Fibroblast of mammary gland (primary cell): ENCODE results near the gene CMBL.

ENCODE experiments used
- DNase-seq: peaks from one replicate; pipeline ENCODE4 v3.0.0-alpha.2; 2010; ENCODE audit warnings: low read depth
- H3K4me3 ChIP-seq: 2 replicates; pipeline ENCODE4 v1.5.1; 2011; ENCODE audit warnings: low read depth, mild to moderate bottlenecking, low read length, moderate library complexity; ENCODE audit not compliant: control insufficient read depth
- TF ChIP-seq, protein P1 (sequence below): conservative IDR thresholded peaks from 2 replicates; pipeline ENCODE4 v1.5.1; 2011; ENCODE audit warnings: low read depth, low read length, inconsistent platforms; ENCODE audit not compliant: control insufficient read depth, insufficient read depth

CMBL gene

DNA sequence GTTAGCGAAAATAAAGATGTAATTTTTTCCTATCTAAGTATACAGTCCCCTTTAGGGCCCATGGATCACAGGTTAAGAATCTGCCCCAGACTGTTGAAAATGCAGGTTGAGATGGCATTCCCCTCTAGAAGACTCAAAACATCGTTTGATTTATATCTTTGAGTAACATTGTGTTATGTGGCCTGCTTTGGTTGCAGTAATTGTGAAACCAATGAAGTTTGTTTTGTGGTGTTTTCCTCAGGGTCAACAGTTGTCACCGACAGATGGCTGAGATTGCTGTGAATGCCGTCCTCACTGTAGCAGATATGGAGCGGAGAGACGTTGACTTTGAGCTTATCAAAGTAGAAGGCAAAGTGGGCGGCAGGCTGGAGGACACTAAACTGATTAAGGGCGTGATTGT lies 49.8 kb downstream of the CMBL start:
- no peak for DNase-seq
- TF ChIP-seq, protein P1, sequence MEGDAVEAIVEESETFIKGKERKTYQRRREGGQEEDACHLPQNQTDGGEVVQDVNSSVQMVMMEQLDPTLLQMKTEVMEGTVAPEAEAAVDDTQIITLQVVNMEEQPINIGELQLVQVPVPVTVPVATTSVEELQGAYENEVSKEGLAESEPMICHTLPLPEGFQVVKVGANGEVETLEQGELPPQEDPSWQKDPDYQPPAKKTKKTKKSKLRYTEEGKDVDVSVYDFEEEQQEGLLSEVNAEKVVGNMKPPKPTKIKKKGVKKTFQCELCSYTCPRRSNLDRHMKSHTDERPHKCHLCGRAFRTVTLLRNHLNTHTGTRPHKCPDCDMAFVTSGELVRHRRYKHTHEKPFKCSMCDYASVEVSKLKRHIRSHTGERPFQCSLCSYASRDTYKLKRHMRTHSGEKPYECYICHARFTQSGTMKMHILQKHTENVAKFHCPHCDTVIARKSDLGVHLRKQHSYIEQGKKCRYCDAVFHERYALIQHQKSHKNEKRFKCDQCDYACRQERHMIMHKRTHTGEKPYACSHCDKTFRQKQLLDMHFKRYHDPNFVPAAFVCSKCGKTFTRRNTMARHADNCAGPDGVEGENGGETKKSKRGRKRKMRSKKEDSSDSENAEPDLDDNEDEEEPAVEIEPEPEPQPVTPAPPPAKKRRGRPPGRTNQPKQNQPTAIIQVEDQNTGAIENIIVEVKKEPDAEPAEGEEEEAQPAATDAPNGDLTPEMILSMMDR, result no peak
- no peak overlapping the region for H3K4me3 ChIP-seq

DNA sequence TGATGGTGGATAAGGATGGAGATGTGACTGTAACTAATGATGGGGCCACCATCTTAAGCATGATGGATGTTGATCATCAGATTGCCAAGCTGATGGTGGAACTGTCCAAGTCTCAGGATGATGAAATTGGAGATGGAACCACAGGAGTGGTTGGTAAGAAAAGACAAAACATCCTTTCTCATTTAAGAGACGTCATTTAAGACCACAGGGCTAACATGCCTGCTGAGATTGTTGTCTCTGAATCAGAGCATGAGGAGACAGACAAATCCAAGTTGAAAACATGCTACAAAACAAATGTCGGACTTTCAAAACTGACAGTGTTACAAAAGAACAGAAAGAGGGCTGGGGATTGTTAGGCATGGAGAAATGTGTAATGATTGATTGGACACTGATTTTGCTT lies 53.0 kb downstream of the CMBL start:
- DNase-seq, result no peak

DNA sequence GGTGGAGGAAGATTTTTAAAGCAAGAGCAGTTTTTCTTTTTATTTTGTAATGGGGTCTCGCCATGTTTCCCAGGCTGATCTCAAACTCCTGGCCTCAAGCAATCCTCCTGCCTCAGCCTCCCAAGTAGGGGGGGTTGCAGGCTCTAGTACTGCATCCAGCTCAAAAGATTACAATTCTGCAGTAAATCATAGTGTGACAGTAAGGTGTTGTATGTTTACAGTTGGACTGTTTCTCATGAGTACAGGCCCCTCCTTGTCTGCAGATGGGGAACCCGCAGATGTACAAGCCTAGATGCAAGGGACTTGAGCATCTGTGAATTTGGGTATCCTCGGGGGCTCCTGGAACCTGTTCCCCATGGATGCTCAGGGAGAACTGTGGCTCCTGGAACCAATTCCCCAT lies 54.3 kb downstream of the CMBL start:
- TF ChIP-seq, protein P1, result no peak
- DNase-seq, result no peak
- no peak overlapping the region for H3K4me3 ChIP-seq

More for the DNA sequence above, 53.0 kb downstream of the CMBL start:
- no peak overlapping the region for H3K4me3 ChIP-seq
- TF ChIP-seq, protein P1, result no peak

DNA sequence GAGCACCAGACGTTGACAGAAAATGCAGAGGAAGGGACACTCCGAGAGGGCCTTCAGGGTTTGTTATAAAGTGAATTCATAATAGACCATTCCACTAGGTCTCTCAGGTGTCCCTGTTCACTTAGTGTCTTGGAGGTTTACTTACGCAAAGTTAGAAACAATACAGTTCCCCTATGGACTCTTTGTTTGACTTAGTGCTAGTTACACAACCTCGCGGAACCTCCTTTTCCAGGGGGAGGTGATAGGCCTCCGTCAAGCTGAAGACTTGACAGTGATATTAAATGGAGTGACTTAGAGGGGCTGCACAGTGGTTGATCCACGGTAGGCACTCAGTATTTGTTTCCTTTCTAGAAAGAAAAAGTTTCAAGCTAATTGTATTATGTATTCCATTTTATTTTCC lies 56.3 kb downstream of the CMBL start:
- TF ChIP-seq, protein P1, result no peak
- no peak for DNase-seq
- H3K4me3 ChIP-seq, result peak overlapping the region; percentile 86

DNA sequence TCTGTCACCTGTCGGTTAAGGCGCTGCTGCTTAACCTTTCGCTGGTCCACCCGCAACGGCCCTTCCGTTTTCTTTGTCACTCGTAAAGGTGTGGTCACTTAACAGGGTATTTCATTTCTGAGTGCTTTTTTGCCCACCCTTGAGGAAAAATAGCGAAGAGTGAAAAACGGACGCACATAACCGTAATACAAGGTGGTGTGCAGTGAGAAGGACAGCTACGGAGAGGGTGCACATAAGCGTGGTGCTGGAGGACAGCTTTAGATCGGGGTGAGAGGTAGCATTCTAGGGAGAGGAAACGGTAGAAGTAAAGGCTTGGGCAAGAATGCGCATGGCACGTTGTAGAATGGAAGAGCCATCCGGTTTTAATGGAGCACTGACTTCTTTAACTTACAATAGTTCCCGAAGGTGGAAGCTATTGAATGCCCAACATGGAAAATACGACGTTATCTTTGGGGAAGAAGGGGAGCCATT lies 56.9 kb downstream of the CMBL start:
- peak; percentile 40 for DNase-seq
- peak overlapping the region; percentile 86 for H3K4me3 ChIP-seq
- TF ChIP-seq, protein P1, result no peak

DNA sequence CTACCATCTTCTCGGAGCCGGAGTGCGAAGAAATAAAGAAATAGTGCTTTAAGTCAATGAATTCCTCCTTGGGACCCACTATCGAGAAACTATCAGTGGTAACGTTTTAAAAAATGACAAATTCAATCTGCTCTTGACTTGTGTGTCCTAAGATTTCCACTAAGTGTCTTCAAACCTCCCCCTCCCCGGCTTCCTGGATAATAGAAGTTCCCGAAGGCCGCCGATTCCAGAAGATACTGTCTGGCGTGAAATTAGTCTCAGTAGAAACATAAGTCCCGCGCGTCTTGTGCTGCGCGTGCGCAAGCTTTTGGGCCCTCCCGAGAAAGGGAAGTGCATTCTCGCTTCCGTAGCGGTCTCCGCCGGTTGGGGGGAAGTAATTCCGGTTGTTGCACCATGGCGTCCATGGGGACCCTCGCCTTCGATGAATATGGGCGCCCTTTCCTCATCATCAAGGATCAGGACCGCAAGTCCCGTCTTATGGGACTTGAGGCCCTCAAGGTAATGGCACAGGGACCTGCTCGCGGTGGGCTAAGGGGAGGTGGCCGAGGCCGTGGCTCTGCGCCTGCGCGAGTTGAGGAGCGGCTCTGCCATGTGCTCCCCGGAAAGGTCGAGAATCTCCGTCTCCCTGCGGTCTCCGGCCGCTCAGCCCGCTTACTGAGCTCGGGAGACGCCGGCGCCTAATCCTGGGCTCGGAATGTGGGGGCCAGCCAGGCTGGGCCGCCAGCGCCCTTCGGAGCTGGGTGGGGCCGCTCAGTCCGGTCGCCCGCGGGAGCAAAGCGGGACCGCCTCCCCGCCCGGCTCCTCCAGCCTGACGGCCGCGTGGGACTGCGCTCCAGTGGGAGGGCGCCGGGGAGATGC lies 57.5 kb downstream of the CMBL start, which contains the start of gene CCT5:
TSS of gene CCT5 (plus strand) at position 333 of the 858 bp plus-strand sequence. CDS start at position 394, 61 bp downstream.
- peak within 1 kb of the TSS; percentile 86 for H3K4me3 ChIP-seq
- TF ChIP-seq, protein P1, result no peak
- DNase-seq, result peak; percentile 99
